ENCODE data around the gene CA14. TPM values are rescaled to one million over a fixed set of nuclear protein-coding genes. Genes with fewer than 3 reads are reported as not detected.

Gene CA14
- total and polyA plus RNA-seq, 9 of the 15 experiments (the other 6 are each of a cell fraction or from before 2014, with no cell fraction given) = 0.13 to 0.57 (median 0.26) TPM; not detected in 1

- BruUV-seq (replicated peaks) = no TSS peak
- H3K4me3 ChIP-seq = peak overlapping the region; percentile 95
- H4K20me1 ChIP-seq (replicated peaks; ENCODE audit: control insufficient read depth, insufficient read depth, low read length) = no peaks in the 10 kb centered on the region; the same call in 1 of the 2 replicates
- POLR2A ChIA-PET = interaction anchor here (0.9 to 2.2 kb wide), 8 partner anchors 8 to 72 kb away, joined by 3 to 9 read pairs (median 4); no protein-coding TSS in a partner anchor
- H3K9me1 ChIP-seq (ENCODE audit: control insufficient read depth, insufficient read depth, low read length) = no peaks in the 10 kb centered on the region
- peak overlapping the region; percentile 52 for H2AFZ ChIP-seq (ENCODE audit: low read depth, low read length)
- intact Hi-C loops (cut with micrococcal nuclease) = no loop called here
- in situ Hi-C loops (cut with MboI) = no loop called here
- no peak for FAIRE-seq
- 1% methylated on average over 15 of the region's 15 CpGs for WGBS (ENCODE audit: insufficient coverage, low coverage, missing lambda C conversion rate)
- H3K79me2 ChIP-seq (ENCODE audit: control insufficient read depth, insufficient read depth, low read length) = peaks cover 64% of the 10 kb centered on the region
- peak overlapping the region; percentile 86 to 97; a peak in 3 of 4 replicates for H3K9ac ChIP-seq (ENCODE audit: insufficient read depth in 1 of 2, low read depth in 2 of 2, low read length in 2 of 2)
- peak overlapping the region; percentile 89 for H3K4me2 ChIP-seq (ENCODE audit: insufficient read depth, low read length)
- H3K27ac ChIP-seq (ENCODE audit: extremely low read depth, low read depth, low read length) = peak overlapping the region; percentile 95
- DNase-seq (ENCODE audit: extremely low read depth in 1 of 4, low spot score in 3 of 4) = peak in 1 of 4 experiments; percentile 33
- CTCF ChIA-PET (ENCODE audit: low intra/inter-chr PET ratio) = interaction anchor here (0.7 kb wide), 1 partner anchor 168 kb away, joined by 3 read pairs; no protein-coding TSS in a partner anchor
- H3K36me3 ChIP-seq (ENCODE audit: control insufficient read depth, insufficient read depth, low read length) = peaks cover 35% of the 10 kb centered on the region
- ATAC-seq = no peak
- peaks cover 13 to 16% of the 10 kb centered on the region in 2 experiments; a peak in 4 of 5 replicates for H3K4me1 ChIP-seq (replicated peaks in 1 of 2; ENCODE audit: control insufficient read depth in 2 of 2, insufficient read depth in 2 of 2, low read length in 2 of 2)
- H3K27me3 ChIP-seq (ENCODE audit: control insufficient read depth in 2 of 2, insufficient read depth in 2 of 2, low read length in 2 of 2) = no peaks in the 10 kb centered on the region
- H3K9me3 ChIP-seq (replicated peaks; ENCODE audit: control insufficient read depth, insufficient read depth, low read depth, low read length) = no peaks in the 10 kb centered on the region
- TF ChIP-seq ZBTB11 (CRISPR knock-in tag; IDR thresholded peaks at IDR 0.05) (peak in 1 of 3 experiments; percentile 27; a peak in 1 of 6 replicates), COPS2 (conservative IDR thresholded peaks at IDR 0.05) (no peak), ZNF77 (CRISPR knock-in tag; IDR thresholded peaks at IDR 0.05) (no peak), ZNF407 (IDR thresholded peaks at IDR 0.05; ENCODE audit: low read depth) (no peak), SP2 (IDR thresholded peaks at IDR 0.05; ENCODE audit: extremely low read depth, low read depth, low read length, poor library complexity, severe bottlenecking) (no peak), SRSF3 (IDR thresholded peaks at IDR 0.05; ENCODE audit: insufficient read depth, low read length) (no peak)
Measured at GRCh38 chr1:150233359-150234308, 23.9 kb upstream of the CA14 start.

All from K562 (cell line).